Upper lobe of right lung (tissue), 1 donor: ENCODE data around the gene NUP210. TPM values are rescaled to one million over a fixed set of nuclear protein-coding genes. Genes with fewer than 3 reads are reported as not detected.
A peak's percentile ranks its signal among the peaks of the same experiment; 100 is the strongest.

Experiments used
- ATAC-seq: fragments of 200-7000 bp; cut with Tn5 transposase; one replicate; pipeline ENCODE4 v1.9.1; 2020; ENCODE audit warnings: mild to moderate bottlenecking, moderate library complexity
- DNase-seq: peaks from one replicate; pipeline ENCODE4 v3.0.0-alpha.2; 2020
- H3K27ac ChIP-seq: fragments of 200-600 bp; one replicate; pipeline ENCODE4 v1.8.0; 2022
- H3K27me3 ChIP-seq: fragments of 200-600 bp; one replicate; pipeline ENCODE4 v1.8.0; 2022; ENCODE audit warnings: mild to moderate bottlenecking
- H3K36me3 ChIP-seq: fragments of 200-600 bp; one replicate; pipeline ENCODE4 v1.8.0; 2022
- H3K4me1 ChIP-seq: fragments of 200-600 bp; one replicate; pipeline ENCODE4 v1.8.0; 2022
- H3K4me3 ChIP-seq: fragments of 200-600 bp; one replicate; pipeline ENCODE4 v1.8.0; 2022; ENCODE audit warnings: mild to moderate bottlenecking
- H3K9me3 ChIP-seq: fragments of 200-600 bp; one replicate; pipeline ENCODE4 v1.8.0; 2022
- CTCF ChIP-seq: fragments of 200-600 bp; IDR thresholded peaks from one replicate; pipeline ENCODE4 v1.8.0; 2022; ENCODE audit warnings: antibody characterized with exemption
- intact Hi-C: fragments of 100-400 bp; cut with DNase I; formaldehyde crosslinking; loops from one replicate; pipeline ENCODE4 v1.11.0; 2022
- total RNA-seq: library from RNA; stranded (reverse); fragmentation: NEBNext Ultra II Directional; extraction: Animal tissue kit (Norgen Biotek cat#: 25700); gene quantifications from one replicate; pipeline ENCODE4 v1.2.1, GENCODE V29; 2021
- donor health status: DM: no; HTN: yes; CAD: no; lungs with severe emphysema.

Gene NUP210
- total RNA-seq, 1 donor from 2014 or later, result 19.8 TPM

GRCh38 chr3:13419505-13420044, 547 bp downstream of the NUP210 start:
- H3K4me1 ChIP-seq, result peaks cover 27% of the 10 kb centered on the region
- intact Hi-C loops, result no loop called here

GRCh38 chr3:13417166-13417947, 2.8 kb downstream of the NUP210 start:
- intact Hi-C loops, result no loop called here
- no peak for DNase-seq
- H3K4me1 ChIP-seq, result peaks cover 28% of the 10 kb centered on the region

More at GRCh38 chr3:13419505-13420044, 547 bp downstream of the NUP210 start:
- Histone ChIP-seq H3K27ac (peak overlapping the region; percentile 65), H3K4me3 (peak overlapping the region; percentile 62), H3K9me3 (no peaks in the 10 kb centered on the region), H3K27me3 (no peaks in the 10 kb centered on the region), H3K36me3 (no peaks in the 10 kb centered on the region)
- DNase-seq, result peak; percentile 86
- no peak for TF ChIP-seq CTCF
- peak; percentile 79 for ATAC-seq

GRCh38 chr3:13415997-13416793, 3.9 kb downstream of the NUP210 start:
- no peak for ATAC-seq
- peak; percentile 13 for TF ChIP-seq CTCF
- DNase-seq, result no peak
- Histone ChIP-seq H3K9me3 (no peaks in the 10 kb centered on the region), H3K27ac (no peak overlapping the region), H3K4me3 (no peak overlapping the region), H3K27me3 (no peaks in the 10 kb centered on the region), H3K36me3 (no peaks in the 10 kb centered on the region), H3K4me1 (peaks cover 28% of the 10 kb centered on the region)
- intact Hi-C loops, result no loop called here

More at GRCh38 chr3:13417166-13417947, 2.8 kb downstream of the NUP210 start:
- no peak for ATAC-seq
- Histone ChIP-seq H3K4me3 (no peak overlapping the region), H3K27ac (no peak overlapping the region), H3K36me3 (no peaks in the 10 kb centered on the region), H3K27me3 (no peaks in the 10 kb centered on the region), H3K9me3 (no peaks in the 10 kb centered on the region)
- no peak for TF ChIP-seq CTCF

DNA sequence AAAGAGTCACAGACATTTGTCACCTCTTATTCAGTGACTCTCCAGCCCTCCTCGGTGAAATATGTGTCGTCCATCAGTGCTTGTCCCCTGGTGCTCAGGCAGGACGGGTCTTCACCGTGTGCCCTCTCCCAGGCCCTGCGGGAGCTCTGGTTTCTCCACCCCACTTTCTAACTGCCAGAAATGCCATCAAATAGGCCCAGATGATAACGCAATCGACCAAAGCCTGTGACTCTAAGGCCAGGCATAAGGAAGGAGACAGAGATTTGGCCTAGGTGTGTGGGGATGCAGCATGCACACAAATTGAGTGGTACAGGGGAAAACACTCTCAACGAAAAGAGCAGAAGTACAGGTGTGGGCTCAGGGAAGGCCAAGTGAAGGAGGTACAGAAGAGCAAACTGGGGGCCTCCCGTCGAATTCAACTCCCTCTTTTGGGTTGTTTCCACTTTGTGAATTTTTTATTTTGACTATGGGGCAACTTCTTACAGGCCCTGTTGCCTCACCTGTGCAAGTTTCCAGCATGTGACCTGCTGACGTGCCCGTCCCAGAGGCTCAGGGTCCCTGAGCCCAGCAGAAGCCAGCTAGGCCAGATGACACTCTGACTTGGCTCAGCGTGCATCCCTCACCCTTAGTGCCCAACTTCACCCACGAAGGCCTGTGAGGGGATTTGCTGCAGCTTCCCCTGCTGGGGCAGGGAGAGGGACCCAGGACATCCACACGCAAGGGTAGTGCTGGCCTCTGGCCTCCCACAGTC, 4.7 kb downstream of the NUP210 start:
- DNase-seq, result no peak
- ATAC-seq, result no peak
- Histone ChIP-seq H3K27me3 (no peaks in the 10 kb centered on the region), H3K27ac (no peak overlapping the region), H3K4me1 (peaks cover 28% of the 10 kb centered on the region), H3K36me3 (no peaks in the 10 kb centered on the region), H3K4me3 (no peak overlapping the region), H3K9me3 (no peaks in the 10 kb centered on the region)
- TF ChIP-seq CTCF, result no peak
- intact Hi-C loops, result no loop called here

- DNase-seq (peak; percentile 85), ATAC-seq (peak; percentile 92)
- peaks cover 24% of the 10 kb centered on the region for H3K4me1 ChIP-seq
- no peaks in the 10 kb centered on the region for H3K27me3 ChIP-seq
- TF ChIP-seq CTCF, result no peak
- no peak overlapping the region for H3K4me3 ChIP-seq
- H3K9me3 ChIP-seq, result no peaks in the 10 kb centered on the region
- peak overlapping the region; percentile 58 for H3K27ac ChIP-seq
- intact Hi-C loops, result no loop called here
- no peaks in the 10 kb centered on the region for H3K36me3 ChIP-seq
Measured at GRCh38 chr3:13414040-13414729, 5.9 kb downstream of the NUP210 start.
